Upper lobe of right lung (tissue), 1 donor: Measurements from ENCODE around the gene FARP2. TPM values are rescaled to one million over a fixed set of nuclear protein-coding genes. Genes with fewer than 3 reads are reported as not detected.
A peak's percentile ranks its signal among the peaks of the same experiment; 100 is the strongest.

Experiments
- ATAC-seq: fragments of 200-7000 bp; cut with Tn5 transposase; one replicate; pipeline ENCODE4 v1.9.1; 2020; ENCODE audit warnings: mild to moderate bottlenecking, moderate library complexity
- DNase-seq: peaks from one replicate; pipeline ENCODE4 v3.0.0-alpha.2; 2020
- H3K27ac ChIP-seq: fragments of 200-600 bp; one replicate; pipeline ENCODE4 v1.8.0; 2022
- H3K27me3 ChIP-seq: fragments of 200-600 bp; one replicate; pipeline ENCODE4 v1.8.0; 2022; ENCODE audit warnings: mild to moderate bottlenecking
- H3K36me3 ChIP-seq: fragments of 200-600 bp; one replicate; pipeline ENCODE4 v1.8.0; 2022
- H3K4me1 ChIP-seq: fragments of 200-600 bp; one replicate; pipeline ENCODE4 v1.8.0; 2022
- H3K4me3 ChIP-seq: fragments of 200-600 bp; one replicate; pipeline ENCODE4 v1.8.0; 2022; ENCODE audit warnings: mild to moderate bottlenecking
- H3K9me3 ChIP-seq: fragments of 200-600 bp; one replicate; pipeline ENCODE4 v1.8.0; 2022
- CTCF ChIP-seq: fragments of 200-600 bp; IDR thresholded peaks from one replicate; pipeline ENCODE4 v1.8.0; 2022; ENCODE audit warnings: antibody characterized with exemption
- intact Hi-C: fragments of 100-400 bp; cut with DNase I; formaldehyde crosslinking; loops from one replicate; pipeline ENCODE4 v1.11.0; 2022
- total RNA-seq: library from RNA; stranded (reverse); fragmentation: NEBNext Ultra II Directional; extraction: Animal tissue kit (Norgen Biotek cat#: 25700); gene quantifications from one replicate; pipeline ENCODE4 v1.2.1, GENCODE V29; 2021
- donor health status: DM: no; HTN: yes; CAD: no; lungs with severe emphysema.

Gene FARP2
- total RNA-seq, 1 donor from 2014 or later: 48.6 TPM

- no peaks in the 10 kb centered on the region for H3K4me1 ChIP-seq
- H3K9me3 ChIP-seq: no peaks in the 10 kb centered on the region
- peaks cover 28% of the 10 kb centered on the region for H3K36me3 ChIP-seq
- no peak for TF ChIP-seq CTCF
- no peak overlapping the region for H3K4me3 ChIP-seq
- H3K27me3 ChIP-seq: no peaks in the 10 kb centered on the region
- H3K27ac ChIP-seq: no peak overlapping the region
- intact Hi-C loops: no loop called here
- DNase-seq (no peak), ATAC-seq (no peak)
Observed at GRCh38 chr2:241489088-241489487, 133.0 kb downstream of the FARP2 start.

GRCh38 chr2:241489733-241490680 is 133.9 kb downstream of the FARP2 start:
- no peaks in the 10 kb centered on the region for H3K4me1 ChIP-seq
- intact Hi-C loops: no loop called here
- TF ChIP-seq CTCF: no peak
- DNase-seq (peak; percentile 65), ATAC-seq (peak; percentile 33)
- H3K27ac ChIP-seq: no peak overlapping the region
- no peak overlapping the region for H3K4me3 ChIP-seq
- no peaks in the 10 kb centered on the region for H3K9me3 ChIP-seq
- peaks cover 31% of the 10 kb centered on the region for H3K36me3 ChIP-seq
- no peaks in the 10 kb centered on the region for H3K27me3 ChIP-seq

GRCh38 chr2:241490825-241491506 is 134.9 kb downstream of the FARP2 start:
- no peak overlapping the region for H3K27ac ChIP-seq
- H3K9me3 ChIP-seq: no peaks in the 10 kb centered on the region
- no peak for ATAC-seq
- no peak for TF ChIP-seq CTCF
- intact Hi-C loops: no loop called here
- no peaks in the 10 kb centered on the region for H3K27me3 ChIP-seq
- no peaks in the 10 kb centered on the region for H3K4me1 ChIP-seq
- H3K4me3 ChIP-seq: no peak overlapping the region
- no peak for DNase-seq
- H3K36me3 ChIP-seq: peaks cover 41% of the 10 kb centered on the region

- TF ChIP-seq CTCF: no peak
- Histone ChIP-seq H3K27ac (no peak overlapping the region), H3K36me3 (peaks cover 43% of the 10 kb centered on the region), H3K27me3 (no peaks in the 10 kb centered on the region), H3K4me3 (no peak overlapping the region), H3K9me3 (no peaks in the 10 kb centered on the region), H3K4me1 (no peaks in the 10 kb centered on the region)
- DNase-seq (peak; percentile 60), ATAC-seq (no peak)
- intact Hi-C loops: no loop called here
Observed at GRCh38 chr2:241491549-241492173, 135.6 kb downstream of the FARP2 start.

- Histone ChIP-seq H3K27me3 (no peaks in the 10 kb centered on the region), H3K9me3 (no peaks in the 10 kb centered on the region), H3K4me3 (no peak overlapping the region), H3K27ac (no peak overlapping the region), H3K36me3 (peaks cover 43% of the 10 kb centered on the region), H3K4me1 (no peaks in the 10 kb centered on the region)
- DNase-seq: no peak
- no peak for ATAC-seq
- intact Hi-C loops: no loop called here
- no peak for TF ChIP-seq CTCF
Observed at GRCh38 chr2:241492174-241492565, 136.1 kb downstream of the FARP2 start.
